ENCODE data around the gene PYGO1.
"Not testable (repeated sequence)": the region's sequence is repeated elsewhere in the genome, so short reads cannot be mapped to it uniquely, and the experiment has no call there.

DNA sequence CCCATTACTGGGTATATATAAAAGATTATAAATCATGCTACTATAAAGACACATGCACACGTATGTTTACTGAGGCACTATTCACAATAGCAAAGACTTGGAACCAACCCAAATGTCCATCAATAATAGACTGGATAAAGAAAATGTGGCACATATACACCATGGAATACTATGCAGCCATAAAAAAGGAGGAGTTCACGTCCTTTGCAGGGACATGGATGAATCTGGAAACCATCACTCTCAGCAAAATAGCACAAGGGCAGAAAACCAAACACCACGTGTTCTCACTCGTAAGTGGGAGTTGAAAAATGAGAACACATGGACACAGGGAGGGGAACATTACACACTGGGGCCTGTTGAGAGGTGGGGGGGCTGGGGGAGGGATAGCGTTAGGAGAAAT is 82.7 kb downstream of the PYGO1 start:
- TF ChIP-seq, protein P1, sequence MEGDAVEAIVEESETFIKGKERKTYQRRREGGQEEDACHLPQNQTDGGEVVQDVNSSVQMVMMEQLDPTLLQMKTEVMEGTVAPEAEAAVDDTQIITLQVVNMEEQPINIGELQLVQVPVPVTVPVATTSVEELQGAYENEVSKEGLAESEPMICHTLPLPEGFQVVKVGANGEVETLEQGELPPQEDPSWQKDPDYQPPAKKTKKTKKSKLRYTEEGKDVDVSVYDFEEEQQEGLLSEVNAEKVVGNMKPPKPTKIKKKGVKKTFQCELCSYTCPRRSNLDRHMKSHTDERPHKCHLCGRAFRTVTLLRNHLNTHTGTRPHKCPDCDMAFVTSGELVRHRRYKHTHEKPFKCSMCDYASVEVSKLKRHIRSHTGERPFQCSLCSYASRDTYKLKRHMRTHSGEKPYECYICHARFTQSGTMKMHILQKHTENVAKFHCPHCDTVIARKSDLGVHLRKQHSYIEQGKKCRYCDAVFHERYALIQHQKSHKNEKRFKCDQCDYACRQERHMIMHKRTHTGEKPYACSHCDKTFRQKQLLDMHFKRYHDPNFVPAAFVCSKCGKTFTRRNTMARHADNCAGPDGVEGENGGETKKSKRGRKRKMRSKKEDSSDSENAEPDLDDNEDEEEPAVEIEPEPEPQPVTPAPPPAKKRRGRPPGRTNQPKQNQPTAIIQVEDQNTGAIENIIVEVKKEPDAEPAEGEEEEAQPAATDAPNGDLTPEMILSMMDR (IDR thresholded peaks at IDR 0.05) = not testable (repeated sequence)
- not testable (repeated sequence) for TF ChIP-seq POLR2A (IDR thresholded peaks at IDR 0.05)

Measured in adrenal gland (tissue), 5 donors.